GM06990 (cell line): ENCODE measurements around the gene CREBL2.
"Not testable (repeated sequence)": the region's sequence is repeated elsewhere in the genome, so short reads cannot be mapped to it uniquely, and the experiment has no call there.

Source experiments
- DNase-seq: peaks from one replicate; pipeline ENCODE4 v3.0.0-alpha.2; 2011; ENCODE audit not compliant: insufficient read length; ENCODE audit errors: extremely low read depth
- H3K27me3 ChIP-seq: replicated peaks from 2 replicates; pipeline ENCODE4 v1.6.0; 2011; ENCODE audit warnings: low read length; ENCODE audit not compliant: control insufficient read depth, insufficient read depth
- H3K36me3 ChIP-seq: 2 replicates; pipeline ENCODE4 v1.5.1; 2011; ENCODE audit warnings: low read length; ENCODE audit not compliant: control insufficient read depth, insufficient read depth
- H3K4me3 ChIP-seq: replicated peaks from 2 replicates; pipeline ENCODE4 v1.5.1; 2011; ENCODE audit warnings: low read depth, mild to moderate bottlenecking, control low read depth, low read length
- TF ChIP-seq, protein P1 (sequence below): IDR thresholded peaks from 2 replicates; pipeline ENCODE4 v1.5.1; 2011; ENCODE audit warnings: low read length, control low read depth, mild to moderate bottlenecking, inconsistent platforms; ENCODE audit not compliant: insufficient read depth, poor library complexity, severe bottlenecking

The CREBL2 gene

GRCh38 chr12:12585115-12585863 lies 26.4 kb upstream of the CREBL2 start:
- Histone ChIP-seq H3K36me3 (no peaks in the 10 kb centered on the region), H3K4me3 (no peak overlapping the region), H3K27me3 (no peaks in the 10 kb centered on the region)
- DNase-seq: no peak
- TF ChIP-seq, protein P1, sequence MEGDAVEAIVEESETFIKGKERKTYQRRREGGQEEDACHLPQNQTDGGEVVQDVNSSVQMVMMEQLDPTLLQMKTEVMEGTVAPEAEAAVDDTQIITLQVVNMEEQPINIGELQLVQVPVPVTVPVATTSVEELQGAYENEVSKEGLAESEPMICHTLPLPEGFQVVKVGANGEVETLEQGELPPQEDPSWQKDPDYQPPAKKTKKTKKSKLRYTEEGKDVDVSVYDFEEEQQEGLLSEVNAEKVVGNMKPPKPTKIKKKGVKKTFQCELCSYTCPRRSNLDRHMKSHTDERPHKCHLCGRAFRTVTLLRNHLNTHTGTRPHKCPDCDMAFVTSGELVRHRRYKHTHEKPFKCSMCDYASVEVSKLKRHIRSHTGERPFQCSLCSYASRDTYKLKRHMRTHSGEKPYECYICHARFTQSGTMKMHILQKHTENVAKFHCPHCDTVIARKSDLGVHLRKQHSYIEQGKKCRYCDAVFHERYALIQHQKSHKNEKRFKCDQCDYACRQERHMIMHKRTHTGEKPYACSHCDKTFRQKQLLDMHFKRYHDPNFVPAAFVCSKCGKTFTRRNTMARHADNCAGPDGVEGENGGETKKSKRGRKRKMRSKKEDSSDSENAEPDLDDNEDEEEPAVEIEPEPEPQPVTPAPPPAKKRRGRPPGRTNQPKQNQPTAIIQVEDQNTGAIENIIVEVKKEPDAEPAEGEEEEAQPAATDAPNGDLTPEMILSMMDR: no peak

DNA sequence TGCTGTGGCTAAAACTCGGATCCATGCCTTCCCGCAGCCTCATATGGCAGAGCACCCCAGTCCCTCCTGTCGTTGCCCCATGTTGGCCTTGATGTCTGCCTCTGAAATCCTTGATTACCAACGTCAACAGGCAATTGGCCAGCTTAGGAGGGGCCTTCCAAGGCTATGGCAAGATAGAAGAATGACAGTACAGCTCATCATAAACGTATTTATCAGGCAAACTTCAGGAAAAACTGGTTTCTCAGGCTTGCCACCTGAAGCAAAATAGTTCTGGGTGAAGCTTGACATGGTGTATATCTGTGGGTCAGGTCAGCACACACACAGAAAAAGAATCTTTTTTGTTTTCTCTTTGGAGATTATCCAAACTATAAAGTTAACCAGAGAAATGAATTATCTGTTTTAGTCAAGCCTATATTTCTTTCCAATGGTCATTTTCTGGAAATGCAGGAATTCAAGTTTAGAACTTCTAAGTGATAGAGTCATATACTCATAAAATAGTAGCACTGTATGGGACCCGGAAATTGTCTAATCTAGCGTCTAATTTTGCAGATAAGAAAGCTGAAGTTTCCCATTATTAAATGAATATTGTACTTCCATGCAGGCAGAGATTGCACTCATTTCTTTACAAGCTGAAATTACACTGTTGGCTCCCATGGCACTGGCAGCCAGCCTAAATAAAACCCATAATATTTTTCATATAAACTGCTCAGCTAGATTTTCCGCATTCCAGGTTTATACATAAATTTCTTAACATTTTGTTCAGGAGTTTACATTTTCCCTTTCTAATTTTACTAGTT lies 24.6 kb upstream of the CREBL2 start:
- Histone ChIP-seq H3K36me3 (no peaks in the 10 kb centered on the region), H3K27me3 (no peaks in the 10 kb centered on the region), H3K4me3 (no peak overlapping the region)
- no peak for DNase-seq
- TF ChIP-seq, protein P1: no peak

DNA sequence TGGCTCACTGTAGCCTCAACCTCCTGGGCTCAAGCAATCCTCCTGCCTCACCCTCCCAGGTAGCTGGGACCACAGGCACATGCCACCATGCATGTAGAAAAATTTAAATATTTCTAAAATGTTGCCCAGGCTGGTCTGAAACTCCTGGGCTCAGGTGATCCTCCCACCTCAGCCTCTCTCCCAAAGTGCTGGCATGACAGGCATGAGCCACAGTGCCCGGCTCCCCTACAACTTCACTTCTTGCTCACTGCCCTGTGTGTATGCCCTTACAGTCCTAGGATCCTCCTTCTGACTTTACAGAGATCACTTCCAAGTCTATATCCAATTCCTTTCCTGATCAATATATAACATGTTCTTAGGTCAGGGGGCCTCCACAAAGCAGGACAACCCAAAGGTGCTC lies 23.8 kb upstream of the CREBL2 start:
- TF ChIP-seq, protein P1: no peak
- H3K27me3 ChIP-seq: no peaks in the 10 kb centered on the region
- no peak for DNase-seq
- no peaks in the 10 kb centered on the region for H3K36me3 ChIP-seq
- no peak overlapping the region for H3K4me3 ChIP-seq

- H3K36me3 ChIP-seq, DNase-seq, H3K4me3 ChIP-seq, H3K27me3 ChIP-seq: not testable (repeated sequence)
Observed at GRCh38 chr12:12588436-12588835, 23.2 kb upstream of the CREBL2 start.

DNA sequence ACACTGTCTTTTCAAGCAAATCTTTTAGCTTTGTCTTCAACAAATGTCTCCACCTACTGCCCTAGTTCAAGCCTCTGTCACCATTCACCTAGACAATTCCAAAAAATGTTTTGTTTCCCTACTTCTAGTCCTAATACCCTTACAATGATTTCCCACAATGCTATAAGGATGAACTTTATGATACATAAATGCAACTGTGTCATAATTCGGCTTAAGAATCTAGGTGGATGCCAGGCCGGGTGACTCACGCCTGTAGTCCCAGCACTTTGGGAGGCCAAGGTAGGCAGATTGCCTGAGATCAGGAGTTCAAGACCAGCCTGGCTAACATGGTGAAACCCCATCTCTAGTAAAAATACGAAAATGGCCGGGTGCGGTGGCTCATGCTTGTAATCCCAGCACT lies 20.7 kb upstream of the CREBL2 start:
- Histone ChIP-seq H3K4me3 (no peak overlapping the region), H3K27me3 (no peaks in the 10 kb centered on the region), H3K36me3 (no peaks in the 10 kb centered on the region)
- TF ChIP-seq, protein P1: no peak
- DNase-seq: no peak

DNA sequence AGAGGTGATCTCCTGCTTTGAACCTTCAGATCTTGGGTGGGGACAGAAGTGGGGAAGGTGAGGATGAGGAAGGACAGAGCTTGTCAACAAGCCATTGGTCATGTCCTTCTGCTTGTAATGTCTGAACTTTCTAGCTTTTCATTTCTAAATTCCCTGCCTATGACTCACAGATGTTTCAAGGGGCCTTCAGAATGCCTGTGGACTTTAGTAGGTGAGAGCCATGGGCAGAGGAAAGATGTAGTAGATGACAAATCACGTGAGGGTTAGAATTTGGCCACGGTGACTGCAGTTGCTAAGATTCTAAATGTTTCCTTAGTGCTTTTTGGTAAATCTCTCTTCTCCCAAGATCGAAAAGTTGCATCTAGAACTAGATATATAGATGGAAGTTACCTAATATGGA lies 18.7 kb upstream of the CREBL2 start:
- TF ChIP-seq, protein P1: no peak
- no peak for DNase-seq
- Histone ChIP-seq H3K4me3 (no peak overlapping the region), H3K36me3 (no peaks in the 10 kb centered on the region), H3K27me3 (no peaks in the 10 kb centered on the region)

DNA sequence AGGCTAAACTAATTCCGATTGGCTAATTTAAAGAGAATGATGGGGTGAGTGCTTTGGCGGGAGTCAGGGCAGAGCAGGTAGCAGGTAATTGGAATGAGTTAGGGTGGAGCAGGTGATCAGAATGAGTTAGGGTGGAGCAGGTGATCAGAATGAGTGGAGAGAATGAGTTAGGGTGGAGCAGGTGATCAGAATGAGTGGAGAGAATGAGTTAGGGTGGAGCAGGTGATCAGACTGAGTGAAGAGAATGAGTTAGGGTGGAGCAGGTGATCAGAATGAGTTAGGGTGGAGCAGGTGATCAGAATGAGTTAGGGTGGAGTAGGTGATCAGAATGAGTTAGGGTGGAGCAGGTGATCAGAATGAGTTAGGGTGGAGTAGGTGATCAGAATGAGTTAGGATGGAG lies 15.7 kb upstream of the CREBL2 start:
- not testable (repeated sequence) for H3K4me3 ChIP-seq, DNase-seq, H3K36me3 ChIP-seq, H3K27me3 ChIP-seq

DNA sequence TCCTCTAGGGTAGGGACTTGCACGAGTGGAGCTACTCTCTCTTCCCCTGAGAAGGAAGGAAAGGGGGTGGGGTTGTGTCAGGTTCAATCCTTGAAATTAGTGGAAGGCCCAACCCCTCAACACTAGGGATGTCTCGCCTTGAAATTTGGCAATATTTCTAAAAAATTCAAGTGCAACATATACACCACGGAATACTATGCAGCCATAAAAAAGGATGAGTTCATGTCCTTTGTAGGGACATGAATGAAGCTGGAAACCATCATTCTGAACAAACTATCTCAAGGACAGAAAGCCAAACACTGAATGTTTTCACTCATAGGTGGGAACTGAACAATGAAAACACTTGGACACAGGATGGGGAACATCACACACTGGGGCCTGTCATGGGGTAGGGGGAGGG lies 15.1 kb upstream of the CREBL2 start:
- H3K27me3 ChIP-seq: not testable (repeated sequence)

More for the DNA sequence above, 15.1 kb upstream of the CREBL2 start:
- not testable (repeated sequence) for H3K4me3 ChIP-seq, H3K36me3 ChIP-seq, DNase-seq
